ENCODE data around the gene KIAA1549.
"Not testable (repeated sequence)": the region's sequence is repeated elsewhere in the genome, so short reads cannot be mapped to it uniquely, and the experiment has no call there.

KIAA1549 gene

DNA sequence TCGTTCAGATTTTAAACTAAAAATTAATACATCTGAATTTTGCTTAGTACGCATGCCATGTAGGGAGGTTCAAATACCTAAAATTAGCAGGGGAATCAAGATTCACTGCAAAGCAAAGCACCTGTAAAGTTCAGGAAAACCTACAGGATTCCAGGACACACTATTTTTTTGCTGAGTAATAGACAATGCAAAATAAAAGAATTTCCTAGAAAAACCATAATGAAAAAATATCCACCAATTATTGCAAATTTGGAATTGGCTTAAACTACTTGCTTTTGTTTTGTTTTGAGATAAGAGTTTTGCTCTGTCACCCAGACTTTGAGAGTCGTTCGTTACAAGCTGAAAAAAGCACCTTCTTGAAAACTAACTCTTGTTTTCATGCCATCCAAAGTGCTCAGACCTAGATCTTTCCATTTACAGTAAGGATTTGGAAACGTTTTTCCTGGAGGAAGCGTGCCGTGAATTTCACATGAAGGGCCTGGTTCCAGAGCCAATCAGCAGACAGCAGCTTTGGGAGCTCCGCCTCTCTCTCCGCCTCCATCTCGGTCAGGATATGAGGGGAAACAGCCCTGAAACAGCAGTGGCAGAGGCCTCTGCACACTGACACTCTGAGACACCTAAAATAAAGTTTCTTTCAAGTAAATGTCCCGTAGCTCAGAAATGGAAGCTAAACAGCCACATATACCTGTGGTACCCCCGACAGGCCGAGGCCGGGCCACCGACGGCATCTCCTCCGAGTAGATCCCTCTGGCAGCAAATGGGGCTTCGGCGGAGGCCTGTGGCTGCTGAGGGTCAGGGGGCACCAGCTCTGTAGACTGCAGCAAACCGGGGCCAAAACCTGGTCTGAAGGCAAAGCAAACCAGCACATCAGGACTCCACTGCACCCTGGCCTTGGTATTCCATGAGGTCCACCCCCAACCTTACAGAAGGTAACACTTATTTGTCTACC is 137.3 kb downstream of the KIAA1549 start:
- DNase-seq: no peak

DNA sequence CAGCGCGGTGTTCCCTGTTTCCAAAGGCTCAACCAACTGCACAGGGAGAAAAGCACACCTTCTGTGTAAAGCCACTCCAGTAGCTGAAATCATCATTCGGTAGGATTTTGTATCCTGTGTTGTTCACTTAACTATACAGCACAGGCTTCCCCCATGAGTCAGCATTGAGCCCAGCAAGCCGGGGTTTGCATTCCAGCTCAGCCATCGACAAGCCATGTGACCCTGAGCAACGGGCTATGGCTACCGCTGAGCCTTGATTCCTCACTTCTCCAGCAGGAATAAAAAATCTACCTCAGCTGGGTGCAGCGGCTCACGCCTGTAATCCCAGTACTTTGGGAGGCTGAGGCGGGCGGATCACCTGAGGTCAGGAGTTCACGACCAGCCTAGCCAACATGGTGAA is 139.1 kb downstream of the KIAA1549 start:
- no peak for DNase-seq

DNA sequence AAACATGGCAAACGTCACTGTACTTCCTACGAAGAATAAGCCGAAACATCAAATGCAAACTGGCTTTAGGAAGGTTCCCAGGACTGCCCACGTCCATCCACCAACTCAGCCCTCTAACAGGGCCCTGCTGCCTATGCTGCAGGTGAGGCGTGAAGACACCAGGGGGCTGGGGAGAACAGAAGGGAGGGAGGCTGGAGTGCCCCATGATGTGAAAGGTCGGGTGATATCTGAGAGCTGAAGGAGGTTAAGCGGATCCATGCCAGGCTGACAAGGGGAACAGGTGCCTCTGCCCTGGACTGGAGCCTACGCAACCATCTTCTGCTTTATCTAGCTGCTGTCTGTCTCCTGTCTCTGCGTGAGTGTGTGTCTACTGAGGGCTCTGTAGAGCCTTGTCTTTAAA is 143.0 kb downstream of the KIAA1549 start:
- DNase-seq: no peak

DNA sequence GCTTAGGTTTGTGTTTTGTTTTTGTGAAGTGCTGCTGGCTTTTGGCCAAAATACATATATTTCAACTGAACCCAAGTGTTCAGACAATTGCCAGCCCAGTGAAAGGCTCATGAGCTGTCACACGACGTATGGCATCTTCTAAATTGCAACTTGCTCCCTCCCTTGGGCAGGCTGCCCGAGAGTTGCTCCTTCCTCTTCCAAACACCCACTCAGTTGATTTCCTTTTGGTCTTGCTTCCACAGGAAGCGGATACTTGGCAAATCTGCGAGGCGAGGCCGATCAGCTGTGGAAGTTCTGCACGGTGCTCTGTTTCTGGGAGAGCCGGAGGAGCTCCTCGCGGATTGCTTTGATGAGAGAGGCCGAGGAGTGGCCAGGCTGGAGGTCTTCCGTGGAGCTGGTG is 143.6 kb downstream of the KIAA1549 start:
- no peak for DNase-seq

DNA sequence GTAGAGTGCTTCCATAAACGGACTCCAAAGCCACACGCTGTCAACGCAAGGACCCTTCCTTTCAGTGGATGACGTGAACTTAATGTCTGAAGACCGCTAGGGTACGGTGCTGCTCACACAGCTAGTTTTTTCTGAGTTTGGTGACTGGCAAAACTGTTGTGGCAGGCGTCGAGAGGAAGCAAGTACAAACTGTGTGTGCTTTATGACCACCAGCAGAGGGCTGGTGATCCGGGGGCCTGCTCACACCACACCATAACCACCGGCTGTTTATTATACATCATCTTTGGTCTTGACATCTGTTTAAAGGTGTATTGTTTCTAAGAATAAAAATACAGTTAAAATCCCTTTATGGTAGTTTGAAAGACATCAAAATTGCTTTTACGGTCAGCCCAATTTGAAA is 146.1 kb downstream of the KIAA1549 start:
- DNase-seq: no peak

DNA sequence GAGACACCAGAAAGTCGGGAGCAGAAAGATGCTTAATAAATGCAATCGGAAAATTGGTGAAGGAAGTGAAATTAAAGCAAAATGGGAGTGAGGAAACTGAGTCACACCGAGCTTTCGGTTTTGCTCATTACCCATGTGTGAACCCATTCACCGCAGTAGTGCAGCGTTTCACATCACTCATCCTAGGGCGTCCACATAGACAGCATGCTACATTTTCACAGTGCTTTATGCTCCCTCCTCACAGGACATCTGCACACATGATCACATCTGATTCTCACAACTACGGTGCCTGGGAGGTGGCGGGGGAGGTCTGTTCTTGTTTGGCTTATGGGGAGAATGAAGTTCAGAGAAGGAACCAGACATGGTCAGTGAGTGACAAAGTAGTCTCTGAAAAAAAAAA is 146.6 kb downstream of the KIAA1549 start:
- no peak for DNase-seq

DNA sequence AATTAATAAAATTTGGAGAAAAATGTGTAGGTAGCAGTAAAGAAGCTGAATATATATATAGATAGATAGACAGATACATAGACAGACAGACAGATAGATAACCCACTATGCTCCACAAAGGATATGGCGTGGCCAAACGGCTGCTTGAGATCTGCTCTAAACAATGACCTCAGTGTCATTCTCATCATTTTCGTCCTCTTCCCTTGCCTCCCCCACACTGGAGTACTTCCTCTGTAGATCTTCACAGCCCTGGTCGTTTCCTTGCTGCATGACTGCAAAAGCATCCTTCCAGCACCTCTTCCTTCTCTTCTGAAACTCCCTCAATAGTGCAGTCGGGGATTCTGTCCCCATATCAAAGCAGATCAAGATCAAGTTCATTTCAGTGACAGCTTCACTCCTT is 147.6 kb downstream of the KIAA1549 start:
- DNase-seq: no peak

DNA sequence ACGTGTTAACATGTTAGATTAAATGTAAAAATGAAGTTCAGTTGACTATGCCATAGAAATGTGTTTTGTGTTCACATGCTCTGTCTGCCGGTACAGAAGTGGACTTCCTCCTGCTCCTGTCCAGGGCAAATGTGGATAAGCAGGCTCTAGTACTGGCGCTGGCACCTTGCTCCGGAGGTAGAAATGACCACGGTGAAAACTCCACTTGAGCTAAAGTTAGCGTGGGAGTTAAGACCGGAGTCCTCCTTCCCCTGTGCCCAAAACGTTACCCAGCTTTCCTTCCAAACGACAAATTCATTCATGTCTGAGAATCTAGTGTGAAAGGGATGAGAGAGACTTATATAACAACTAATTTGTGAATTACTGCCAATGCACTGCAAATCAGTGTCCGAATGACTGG is 148.2 kb downstream of the KIAA1549 start:
- no peak for DNase-seq

DNA sequence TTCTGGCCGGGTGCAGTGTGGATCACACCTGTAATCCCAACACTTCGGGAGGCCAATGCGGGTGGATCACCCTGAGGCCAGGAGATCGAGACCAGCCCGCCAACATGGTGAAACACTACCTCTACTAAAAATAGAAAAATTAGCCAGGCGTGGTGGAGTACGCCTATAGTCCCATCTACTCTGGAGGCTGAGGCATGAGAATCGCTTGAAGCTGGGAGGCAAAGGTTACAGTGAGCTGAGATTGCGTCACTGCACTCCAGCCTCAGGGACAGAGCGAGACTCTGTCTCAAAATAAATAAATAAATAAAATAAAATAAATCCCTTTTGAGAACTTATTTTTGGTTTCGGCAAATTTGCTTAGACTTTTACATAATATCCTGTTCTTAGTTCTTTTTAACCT is 151.9 kb downstream of the KIAA1549 start:
- no peak for DNase-seq

DNA sequence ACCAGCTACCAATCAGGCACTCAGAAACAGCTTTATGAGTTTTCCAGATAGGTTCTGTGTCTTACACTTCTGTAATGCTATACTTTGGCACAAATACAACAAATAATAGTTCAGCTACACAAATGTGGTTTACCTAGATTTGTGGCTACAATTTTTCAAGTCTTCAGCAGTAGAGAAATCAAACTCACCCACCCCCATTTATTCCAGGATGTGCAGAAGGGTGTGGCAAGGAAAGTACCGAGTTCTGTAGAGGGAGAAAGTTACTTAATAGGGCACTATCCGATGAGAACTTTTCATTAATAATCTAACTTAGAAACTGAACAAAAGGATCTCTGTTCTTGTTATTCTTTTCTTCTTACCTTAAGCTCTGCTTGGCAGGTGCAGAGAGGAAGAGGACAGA is 152.9 kb downstream of the KIAA1549 start:
- DNase-seq: no peak

DNA sequence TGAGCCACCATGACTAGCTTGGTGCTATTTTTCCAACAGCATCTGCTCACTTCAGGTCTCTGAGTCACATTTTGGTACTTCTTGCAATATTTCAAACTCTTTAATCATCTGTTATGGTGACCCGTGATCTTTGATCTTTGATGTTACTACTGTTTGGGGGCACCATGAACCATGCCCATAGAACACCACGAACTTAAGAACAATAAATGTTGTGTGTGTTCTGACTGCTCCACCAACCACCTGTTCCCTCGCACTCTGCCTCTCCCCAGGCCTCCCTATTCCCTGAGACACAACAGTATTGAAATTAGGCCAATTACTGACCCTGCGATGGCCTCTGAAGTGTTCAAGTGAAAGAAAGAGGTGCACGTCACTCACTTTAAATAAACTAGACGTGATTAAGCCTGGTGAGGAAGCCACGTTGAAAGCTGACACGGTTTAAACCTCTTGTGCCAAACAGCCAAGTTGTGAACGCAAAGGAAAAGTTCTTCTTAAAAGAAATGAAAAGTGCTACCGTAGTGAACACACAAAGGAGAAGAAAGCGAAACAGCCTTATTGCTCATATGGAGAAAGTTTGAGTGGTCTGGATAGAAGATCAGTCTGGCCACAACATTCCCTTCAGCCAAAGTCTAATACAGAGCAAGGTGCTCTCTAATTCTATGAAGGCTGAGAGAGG is 156.0 kb downstream of the KIAA1549 start:
- no peak for DNase-seq

DNA sequence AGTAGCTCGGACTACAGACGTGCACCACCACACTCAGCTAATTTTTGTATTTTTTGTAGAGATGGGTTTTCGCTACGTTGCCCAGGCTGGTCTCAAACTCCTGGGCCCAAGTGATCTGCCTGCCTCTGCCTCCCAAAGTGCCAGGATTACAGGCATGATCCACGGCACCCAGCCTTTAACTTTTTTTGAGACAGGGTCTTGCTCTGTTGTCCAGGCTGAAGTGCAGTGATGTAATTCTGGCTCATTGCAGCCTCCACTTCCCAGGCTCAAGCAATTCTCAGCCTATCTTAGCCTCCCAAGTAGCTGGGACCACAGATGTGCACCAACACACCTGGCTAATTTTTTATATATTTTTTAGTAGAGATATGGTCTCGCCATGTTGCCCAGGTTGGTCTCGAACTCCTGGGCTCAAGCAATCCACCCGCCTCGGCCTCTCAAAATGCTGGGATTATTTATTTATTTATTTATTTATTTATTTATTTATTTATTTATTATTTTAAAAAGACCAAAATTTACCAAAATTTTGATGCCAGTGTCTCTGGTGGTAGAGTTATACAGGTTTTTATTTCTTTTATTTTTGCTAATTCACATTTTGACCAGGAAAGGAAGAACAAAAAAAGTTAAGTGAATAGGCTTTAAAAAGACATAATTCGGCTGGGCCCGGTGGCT is 158.2 kb downstream of the KIAA1549 start:
- no peak for DNase-seq

DNA sequence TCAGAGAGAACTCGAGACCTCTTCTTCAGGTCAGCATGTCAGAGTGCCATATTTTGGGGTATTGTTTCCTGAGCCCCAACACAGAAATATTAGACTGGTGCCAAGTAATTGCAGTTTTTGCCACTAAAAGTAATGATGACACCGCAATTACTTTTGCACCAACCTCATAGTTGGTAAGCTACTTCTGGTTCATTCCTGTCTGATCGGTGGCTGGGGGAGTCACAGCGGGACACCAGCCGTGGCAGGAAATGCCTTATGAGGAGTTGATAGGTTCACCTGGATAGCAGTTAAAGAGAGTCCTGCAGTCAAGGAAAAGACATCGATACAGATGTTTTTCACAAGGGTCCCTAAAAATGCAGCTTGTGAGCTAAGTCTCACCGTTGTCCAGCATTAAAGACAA is 159.3 kb downstream of the KIAA1549 start:
- no peak for DNase-seq

DNA sequence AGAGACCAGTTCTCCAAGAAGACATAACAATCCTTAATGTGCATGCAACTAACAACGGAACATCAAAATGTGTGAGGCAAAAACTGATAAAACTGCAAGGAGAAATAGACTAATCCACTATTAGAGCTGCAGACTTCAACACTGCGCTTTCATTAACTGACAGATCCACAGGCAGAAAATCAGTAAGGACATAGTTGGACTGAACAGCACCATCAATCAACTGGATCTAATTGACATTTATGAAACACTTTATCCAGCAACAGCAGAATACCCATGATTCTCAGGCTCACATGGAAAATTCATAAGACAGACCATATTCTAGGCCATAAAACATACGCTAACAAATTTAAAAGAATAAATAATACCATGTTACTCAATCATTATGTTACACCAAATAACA is 161.6 kb downstream of the KIAA1549 start:
- no peak for DNase-seq

DNA sequence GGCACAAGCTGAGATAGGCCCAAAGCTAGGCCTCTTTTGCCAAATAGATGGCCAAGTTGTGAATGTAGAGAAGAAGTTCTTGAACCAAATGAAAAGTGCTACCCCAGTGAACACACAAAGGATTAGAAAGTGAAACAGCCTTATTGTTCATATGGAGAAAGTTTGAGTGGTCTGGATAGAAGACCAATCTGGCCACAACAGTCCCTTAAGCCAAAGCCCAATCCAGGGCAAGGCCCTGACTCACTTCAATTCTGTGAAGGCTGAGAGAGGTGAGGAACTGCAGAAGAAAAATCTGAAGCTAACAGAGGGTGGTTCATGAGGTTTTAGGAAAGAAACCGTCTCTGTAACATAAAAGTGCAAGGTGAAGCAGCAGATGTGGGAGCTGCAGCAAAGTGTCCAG is 164.5 kb downstream of the KIAA1549 start:
- no peak for DNase-seq

DNA sequence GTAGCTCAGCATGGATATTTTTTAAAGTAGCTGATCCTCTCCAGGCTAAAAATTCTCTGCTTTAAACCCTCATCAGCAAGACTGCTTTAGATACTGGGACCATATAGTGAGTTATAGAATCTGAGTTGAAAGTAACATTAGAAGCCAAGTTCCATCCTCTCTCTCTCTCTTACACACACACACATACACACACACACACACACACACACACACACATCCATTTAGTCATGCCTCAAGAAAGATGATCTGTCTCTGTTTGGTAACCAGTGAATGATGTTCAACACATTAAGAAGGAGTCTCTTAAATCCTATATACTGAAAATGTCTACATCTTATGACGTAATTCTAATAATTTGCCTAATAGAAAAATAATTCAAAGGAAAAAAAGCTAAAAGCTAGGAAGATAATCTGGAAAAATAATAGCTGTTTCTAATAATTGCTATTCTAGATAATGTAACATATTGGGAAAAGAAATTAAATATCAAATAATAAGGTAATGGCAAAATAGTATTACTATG is 166.3 kb downstream of the KIAA1549 start:
- DNase-seq: no peak

DNA sequence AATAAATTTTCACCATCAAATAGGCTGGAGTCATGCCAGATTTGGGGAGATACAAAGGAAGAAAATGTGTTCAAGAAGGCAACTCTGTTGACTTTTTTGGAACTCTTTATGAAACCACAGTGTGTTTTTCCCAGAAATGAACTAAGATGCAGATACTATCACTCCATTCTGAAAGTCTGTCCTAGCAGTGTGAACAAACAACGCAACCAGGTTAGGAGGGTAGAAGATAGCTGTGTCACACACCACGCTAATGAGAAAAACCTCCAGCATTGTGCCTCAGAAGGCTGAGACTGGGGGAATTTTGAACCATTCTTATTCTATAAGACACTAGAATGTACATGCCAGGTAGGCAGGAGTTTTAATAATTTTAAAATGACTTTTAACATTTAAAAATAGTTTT is 167.2 kb downstream of the KIAA1549 start:
- DNase-seq: no peak

DNA sequence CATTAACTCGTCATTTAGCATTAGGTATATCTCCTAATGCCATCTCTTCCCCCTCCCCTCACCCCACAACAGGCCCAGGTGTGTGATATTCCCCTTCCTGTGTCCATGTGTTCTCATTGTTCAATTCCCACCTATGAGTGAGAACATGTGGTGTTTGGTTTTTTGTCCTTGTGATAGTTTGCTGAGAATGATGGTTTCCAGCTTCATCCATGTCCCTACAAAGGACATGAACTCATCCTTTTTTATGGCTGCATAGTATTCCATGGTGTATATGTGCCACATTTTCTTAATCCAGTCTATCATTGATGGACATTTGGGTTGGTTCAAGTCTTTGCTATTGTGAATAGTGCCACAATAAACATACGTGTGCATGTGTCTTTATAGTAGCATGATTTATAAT is 169.9 kb downstream of the KIAA1549 start:
- not testable (repeated sequence) for DNase-seq

DNA sequence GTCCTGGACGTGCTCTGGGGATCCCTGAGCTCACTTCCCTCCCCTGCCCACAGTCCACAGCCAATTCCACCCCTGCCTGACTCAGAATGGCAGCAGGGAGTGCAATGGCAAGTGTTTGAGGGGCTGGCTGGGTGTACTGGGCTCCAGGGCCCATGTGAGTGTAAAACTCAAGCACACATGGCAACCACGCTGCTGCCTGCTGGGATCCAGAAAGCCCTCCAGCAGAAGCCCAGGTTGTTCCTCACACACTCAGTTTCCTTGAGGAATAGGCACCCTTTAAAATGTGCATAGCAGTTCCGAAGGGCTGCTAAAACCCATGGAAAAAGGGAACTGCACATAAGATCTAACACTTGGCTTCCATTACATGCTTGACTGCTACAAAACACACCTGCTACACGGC is 171.8 kb downstream of the KIAA1549 start:
- DNase-seq: no peak

DNA sequence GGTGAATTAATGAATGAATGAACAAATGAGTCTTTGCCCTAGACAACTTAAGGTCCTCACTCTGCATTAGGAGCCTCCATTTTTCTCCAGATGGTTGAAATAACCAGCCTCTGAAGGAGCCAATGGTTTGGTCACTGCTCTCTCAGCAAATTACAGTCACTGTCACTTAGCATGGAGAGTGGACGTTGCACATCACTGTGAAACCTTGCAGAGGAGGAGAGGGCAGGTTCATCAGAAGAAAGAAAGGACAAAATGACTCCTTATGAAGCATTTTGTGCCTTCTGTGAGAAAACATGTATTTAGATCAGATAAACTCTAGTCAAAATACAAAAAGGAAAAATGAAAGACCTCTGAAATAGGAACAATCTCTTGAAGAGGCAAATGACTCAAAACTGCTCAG is 176.6 kb downstream of the KIAA1549 start:
- DNase-seq: no peak

DNA sequence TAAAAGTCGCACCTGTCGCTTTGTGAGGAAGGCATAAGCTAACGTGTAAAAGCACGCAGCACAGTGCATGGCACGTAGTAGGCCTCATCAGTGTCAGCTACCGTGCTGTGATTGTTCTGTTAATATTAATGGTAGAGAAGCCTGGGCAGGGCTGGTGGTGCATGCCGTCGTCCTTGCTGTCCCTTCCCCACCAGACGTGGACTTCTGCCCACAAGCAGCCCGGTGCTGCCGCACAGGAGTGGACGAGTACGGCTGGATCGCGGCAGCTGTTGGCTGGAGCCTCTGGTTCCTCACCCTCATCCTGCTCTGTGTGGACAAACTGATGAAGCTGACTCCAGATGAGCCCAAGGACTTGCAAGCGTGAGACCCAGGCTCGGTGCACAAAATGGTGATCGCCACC is 178.5 kb downstream of the KIAA1549 start:
- DNase-seq: no peak

DNA sequence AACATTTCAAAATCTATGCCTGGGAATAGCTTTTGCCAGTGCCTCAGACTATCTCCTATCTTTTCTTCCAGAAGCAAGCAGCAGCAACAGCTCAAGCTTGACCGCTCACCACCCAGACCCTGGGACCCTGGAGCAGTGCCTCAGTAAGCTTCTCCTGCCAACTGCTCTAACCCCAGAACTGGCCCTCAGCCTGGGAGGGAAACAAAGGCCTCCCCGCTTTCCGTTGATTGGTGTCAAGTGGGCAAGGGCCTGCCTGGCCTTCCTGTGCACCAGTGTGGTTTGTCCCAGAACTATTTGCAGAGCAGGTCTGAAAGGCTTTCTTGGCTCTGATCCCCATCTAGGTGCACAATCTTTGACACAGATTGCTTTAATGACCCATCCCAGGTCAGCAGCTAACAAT is 179.9 kb downstream of the KIAA1549 start:
- DNase-seq: no peak

DNA sequence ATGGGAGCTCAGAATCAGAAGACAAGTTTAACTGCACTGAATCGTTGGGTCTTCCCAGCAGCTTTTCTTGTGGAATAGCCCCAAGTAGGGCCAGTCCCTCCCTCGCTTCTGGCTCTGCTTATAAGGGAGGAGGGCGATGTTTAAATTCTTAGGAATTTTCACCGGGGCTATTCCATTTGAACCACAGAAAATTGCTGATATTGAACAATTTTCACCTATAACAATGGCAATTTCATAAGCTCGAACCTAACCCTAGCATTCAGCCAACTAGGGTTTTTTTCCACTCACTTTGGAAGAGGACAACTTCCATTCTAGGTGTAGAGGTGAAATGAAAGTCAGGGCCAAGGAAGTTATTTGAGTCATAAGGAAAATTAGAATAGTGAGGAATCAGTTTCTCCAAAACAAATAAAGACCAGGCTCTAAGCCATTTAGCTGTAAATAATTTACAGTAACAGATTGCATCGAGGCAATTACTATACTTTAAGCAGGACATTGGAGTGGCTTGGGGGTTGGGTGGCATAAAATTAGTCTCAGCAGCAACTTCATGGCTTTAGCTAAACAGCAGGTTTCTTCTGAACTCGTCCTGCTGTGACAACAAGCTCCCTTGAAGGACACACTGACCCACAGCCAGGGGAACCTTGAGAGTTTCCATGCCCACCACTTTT is 181.7 kb downstream of the KIAA1549 start:
- no peak for DNase-seq

All from SW 1271 (cell line).